GM11168 (cell line): ENCODE measurements around the gene NEDD4L.

Source experiments
- in situ Hi-C: fragments of 300-500 bp; cut with MboI; formaldehyde crosslinking; loops from one replicate; pipeline ENCODE4 v1.12.0; 2022; ENCODE audit warnings: low sequenced_read_pairs; ENCODE audit not compliant: unreplicated experiment

NEDD4L gene

DNA sequence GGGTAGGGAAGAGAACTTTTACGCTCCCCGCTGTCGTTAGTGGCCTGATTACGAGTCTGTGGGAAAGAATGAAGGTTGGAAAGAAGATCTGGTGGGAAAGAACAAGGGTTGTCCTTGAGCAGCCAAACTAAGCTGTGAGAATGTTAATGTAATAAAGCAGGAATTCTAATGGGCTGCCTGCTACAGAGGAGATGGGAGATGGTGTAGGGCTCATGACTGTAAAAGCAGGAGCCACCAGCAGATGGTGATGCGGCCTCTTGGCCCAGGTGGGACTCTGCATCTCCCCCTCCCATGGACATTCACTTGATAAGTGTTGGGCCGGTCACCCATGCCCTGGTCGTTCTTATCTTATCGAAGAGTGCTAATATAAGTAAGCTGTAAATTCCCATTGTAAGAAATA, 150.0 kb downstream of the NEDD4L start:
- in situ Hi-C loops = no loop called here

DNA sequence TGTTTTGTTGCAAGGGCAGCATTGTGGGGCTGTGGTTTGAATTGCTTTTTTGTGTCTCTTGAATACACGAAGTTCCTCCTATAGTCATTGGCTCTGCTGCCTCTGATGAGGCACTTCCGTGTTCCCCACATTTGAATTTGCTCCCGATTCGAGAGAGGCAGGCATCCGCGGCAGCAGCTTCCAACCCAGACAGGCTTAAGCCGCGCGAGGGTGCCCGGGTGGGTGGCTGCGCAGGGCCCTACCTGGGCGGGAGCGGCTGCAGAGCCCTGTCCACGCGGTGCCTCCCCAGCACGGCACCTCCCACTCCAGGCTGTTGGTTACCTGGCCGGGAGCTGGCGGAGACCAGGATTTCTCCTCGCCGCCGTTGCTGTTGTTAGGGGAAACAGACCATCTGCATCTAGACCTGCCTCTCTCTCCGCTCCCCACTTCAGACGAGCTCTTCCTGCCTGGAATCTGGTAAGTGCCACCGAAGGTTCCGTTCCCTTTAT, 151.3 kb downstream of the NEDD4L start:
- in situ Hi-C loops = no loop called here

DNA sequence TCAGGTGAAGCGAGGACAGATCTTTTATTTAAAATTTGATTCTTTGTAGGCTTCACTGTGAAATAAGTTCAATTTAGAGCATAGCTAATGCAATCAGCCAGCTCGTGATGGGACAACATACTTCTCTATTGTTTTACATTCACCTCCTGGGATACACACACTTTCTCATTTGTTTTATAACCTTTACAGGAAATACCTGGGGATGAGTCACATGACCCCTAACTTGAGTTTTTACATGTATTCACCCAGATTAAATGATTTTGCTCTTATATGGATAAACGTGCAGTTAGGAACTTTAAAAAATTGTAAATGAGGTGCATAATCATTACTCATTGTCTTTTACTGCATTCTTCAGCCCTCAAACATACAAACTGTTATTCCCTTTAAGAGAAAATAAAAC, 152.1 kb downstream of the NEDD4L start:
- in situ Hi-C loops = no loop called here

DNA sequence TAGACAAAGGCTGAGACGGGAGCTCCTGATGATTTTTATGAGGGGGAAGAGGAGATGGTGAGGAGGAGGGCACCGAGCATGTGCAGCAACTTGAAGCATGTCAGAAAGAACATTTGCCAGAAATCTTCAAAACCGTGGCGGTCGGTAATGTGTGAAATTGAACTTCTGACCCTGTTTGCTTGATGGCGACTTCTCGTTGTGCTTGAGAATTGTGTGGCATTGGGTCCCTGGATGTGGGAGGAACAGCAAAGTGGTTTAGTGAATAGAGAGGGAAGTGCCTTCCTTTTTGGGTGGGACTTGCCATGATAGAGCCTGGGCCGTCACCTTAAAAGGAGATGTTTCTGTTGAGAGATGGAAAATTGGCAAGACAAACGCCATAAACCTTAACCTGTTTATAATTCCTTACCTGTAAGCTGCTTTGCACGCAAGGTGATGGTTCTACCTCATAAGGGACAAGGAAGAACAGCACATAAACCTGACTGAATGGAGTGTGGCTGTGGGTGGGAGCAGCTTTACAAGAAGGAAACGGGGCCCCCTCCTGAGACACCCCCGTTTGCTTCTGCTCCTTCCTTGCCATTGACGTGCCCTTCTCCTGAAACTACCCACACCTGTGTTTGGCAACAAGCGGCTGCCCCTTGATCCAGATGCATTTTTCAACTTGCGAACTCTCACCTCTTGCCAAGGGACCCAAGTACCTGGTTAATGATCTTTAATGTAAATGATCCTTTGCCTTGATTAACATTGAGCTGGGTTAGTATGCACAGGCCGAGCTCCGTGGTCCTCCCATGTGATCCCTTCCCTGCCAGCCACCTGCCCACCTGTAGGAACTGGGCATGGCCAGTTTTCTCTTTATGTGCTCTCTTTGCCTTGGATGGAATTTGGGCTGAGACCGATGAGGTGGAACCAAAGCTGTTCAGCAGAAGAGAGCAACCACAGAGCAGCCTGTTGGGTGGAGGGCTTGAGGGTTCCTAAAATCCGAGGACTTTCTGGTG, 153.2 kb downstream of the NEDD4L start:
- in situ Hi-C loops = no loop called here

DNA sequence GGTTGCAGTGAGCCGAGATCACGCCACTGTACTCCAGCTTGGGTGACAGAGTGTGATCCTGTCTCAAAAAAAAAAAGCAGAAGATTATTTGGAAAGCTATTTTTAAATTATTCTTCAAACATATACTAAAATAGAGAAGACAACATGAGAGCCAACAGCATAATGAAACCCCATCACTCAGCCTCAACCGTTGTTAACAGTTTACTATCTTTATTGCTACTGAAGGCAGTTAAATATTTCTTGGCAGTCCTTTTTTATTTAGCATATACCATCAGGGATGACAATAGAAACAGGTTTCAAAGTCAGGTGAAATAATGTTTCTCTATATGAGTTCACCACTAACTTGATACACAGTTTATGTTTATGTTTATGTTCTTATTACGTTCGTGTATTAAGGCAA, 157.2 kb downstream of the NEDD4L start:
- in situ Hi-C loops = no loop called here

DNA sequence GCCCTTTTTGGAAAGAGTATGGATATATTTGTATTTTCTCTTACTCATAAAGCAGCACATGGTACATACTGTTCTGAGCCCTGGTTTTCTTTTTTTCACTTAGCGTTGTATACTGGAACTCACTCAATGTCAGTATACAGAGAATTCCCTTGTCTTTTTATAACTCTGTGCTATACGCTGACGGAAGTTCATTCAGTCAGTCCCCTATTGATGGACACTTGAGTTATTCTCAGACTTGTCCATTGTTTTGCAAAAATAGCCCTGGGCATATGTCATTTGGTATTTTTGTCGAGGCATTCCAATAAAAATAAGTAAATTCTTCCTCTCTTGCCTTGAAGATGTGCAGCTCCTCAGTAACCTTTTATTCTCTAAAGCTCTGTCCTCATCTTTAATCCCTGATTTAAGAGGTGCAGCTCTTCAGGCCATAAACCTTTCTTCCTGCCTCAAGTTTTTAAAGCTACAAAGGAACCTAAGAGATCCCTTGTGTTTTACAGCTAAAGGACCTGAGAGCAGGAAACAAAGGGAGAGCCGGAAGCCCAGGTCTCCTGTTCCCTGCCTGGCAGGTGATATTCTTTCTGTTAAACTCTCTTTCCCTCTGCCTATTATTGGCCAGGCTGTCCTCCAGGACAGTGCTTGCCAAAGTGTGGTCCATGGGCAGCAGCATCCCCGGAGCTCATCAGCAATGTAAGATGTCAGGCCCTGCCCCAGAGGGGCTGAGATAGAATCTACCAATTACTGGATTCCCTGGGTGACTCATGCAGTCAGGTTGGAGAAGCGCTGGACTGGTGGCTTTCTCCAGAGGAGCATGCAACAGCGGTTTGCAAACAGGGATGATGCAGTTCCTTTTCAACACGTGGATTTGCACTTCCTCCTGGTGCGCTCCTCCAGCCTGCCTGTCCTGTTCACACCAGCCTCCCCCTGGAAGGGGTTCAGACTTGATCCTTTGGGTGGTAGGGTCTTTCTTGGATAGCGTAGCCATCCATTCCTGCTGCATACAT, 158.0 kb downstream of the NEDD4L start:
- in situ Hi-C loops = no loop called here

DNA sequence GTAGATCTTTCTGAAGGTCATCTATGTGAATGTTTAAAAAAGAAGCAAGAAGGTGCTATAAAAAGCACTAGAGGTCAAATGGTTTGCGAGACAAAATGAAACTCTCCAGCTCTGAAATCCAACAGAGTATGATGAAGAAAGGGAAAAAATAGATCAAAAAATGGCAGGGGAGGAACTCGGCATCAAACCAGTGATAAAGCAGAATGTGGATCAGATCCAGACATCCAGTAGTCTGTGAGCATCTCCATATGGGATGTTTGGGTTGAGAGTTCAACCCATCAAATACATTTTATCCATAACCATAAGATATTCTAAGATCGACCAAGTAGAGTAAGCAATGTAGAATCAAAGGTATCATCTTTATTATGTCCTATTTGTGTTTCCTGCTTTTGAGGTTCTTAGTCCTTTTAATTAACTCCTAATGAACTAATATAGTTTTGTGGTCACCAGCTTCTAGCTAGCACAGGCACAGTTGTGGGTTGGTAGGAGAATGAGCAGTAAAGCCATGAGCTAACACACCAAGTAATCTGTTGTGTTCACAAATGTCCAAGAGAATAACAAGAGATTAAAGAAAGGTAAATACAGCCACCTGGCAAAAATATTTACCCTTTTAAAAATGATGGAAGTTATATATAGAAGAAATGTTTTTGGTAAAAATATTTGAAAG, 160.9 kb downstream of the NEDD4L start:
- in situ Hi-C loops = no loop called here

DNA sequence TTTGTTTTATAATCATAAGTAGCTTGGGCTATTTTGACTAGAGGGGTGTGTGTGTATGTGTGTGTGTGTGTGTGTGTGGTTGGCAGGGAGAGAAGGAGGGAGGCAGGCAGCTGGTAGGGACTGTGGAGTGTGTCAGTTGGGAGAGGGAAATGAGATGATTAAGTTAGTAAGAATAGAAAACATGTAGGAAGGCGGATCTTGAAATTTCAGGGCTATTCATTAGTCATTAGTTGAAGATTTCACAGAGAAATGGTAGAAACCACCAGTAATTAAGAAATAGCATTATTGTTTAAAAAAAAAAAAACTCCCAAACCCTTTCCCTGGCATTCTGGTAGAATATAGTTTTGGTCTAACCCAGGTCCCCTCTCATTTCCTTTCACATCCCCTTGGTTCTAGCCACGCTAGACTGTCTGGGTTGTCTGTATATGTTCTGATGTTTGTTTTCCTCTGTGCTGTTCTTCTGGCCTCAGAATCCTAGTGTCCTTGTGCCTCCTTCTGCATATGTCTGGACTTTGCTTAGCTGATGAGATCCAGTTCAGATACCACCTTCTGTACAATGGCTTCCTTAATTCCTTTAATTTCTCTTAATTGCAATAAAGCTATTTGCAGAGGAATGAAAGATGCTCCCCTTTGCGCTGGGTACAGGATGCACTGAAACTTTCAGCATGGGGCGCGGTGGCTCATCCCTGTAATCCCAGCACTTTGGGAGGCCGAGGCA, 161.6 kb downstream of the NEDD4L start:
- in situ Hi-C loops = no loop called here

DNA sequence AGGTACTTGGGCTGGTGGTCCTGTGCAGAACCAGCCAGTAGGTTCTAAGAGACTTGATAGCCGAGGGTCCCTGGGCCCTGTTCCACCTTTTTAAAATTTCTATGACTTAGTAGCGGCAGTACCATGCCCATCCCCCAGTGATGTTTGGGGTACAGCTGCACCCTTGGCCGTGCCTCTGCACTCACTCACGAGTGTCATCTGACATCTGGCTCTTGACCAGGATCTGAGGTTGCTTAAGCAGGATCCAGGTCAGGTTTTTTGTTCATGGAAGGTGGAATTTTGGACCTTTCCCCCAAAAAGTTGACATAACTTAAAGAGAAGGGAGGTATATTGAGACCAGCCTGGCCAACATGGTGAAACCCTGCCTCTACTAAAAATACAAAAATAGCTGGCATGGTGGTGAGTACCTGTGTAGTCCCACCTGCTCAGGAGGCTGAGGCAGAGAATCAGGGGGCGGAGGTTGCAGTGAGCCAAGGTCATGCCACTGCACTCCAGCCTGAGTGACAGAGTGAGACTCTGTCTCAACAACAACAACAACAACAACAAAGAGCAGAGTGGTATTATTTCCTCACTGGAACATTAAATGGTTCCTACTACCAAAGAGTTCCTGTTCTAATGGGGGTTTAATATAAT, 163.6 kb downstream of the NEDD4L start:
- in situ Hi-C loops = no loop called here

DNA sequence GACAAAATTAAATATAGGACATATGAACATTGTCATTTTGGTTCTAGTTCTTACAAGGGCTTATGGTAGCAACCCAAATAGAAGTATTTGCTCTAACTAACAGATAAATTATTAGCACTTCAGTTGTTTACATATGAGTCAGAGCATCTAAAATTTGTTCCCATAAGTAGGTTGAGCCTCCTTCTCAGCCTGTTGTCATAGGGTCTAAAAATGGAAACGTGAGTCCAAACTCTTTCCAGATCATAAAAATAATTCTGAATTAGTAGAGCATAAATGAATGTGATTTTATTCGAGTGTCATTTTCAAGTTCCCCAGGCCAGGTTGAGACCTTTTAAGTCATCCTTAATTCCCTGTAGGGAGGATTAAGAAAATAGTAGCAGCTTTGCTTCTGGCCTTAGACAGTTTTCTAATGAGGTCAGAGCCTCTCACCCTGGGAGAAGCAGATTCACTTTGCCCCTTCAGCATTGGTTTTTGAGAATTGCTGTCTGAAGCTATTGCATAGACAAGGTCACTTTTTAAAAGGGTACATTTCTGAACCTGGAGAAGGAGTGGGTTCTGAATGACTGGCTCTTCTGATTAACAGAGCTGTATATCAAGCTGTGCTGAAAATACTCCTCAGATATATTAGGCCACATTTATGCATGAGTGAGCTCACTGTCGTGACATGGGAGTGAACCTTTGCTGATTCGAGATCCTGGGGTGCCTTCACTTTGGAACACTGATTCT, 164.3 kb downstream of the NEDD4L start:
- in situ Hi-C loops = no loop called here

DNA sequence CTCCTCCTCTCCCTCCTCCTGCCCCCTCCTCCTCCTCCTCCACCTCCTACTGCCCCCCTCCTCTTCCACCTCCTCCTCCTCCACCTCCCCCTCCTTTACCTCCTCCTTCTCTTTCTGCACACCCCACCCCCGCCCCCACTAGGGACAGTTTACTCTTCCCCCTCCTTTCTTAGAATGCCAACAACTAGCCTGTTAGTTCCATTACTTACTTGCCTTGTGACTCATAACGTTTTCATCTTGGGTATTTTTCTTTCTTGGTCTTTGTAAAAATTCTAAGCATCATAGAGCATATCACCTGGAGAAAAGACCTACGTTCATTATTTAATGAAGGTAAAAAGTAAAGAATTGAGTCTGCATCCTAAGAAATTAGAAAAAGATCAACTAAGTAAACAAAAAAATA, 165.3 kb downstream of the NEDD4L start:
- in situ Hi-C loops = no loop called here

DNA sequence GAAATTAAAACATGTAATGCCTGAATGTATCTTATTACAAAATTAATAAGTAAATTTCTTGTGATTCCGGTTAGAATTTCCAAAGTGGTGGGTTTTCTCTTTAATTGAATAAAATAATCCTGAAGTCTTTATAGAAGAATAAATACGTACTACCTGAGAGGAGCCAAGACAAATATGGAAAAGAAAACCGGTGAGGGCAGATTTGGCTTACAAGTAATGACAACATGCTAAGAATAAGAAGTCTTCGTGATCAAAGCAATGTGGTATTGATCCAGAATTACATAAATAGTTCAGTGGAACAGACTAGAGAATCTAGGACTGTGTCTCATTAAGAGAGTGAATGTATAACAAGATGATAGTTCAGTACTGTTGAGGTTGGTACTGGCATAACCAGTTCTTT, 167.5 kb downstream of the NEDD4L start:
- in situ Hi-C loops = no loop called here

DNA sequence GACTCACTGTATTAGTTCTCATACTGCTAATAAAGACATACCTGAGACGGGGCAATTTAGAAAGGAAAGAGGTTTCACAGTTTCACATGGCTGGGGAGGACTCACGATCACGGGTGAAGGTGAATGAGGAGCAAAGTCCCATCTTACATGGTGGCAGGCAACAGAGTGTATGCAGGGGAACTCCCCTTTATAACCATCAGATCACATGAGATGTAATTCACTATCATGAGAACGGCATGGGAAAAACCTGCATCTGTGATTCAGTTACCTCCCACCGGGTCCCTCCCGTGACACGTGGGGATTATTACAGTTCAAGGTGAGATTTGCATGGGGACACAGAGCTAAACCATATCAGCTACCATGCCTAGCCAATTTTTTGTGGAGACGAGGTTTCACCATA, 168.2 kb downstream of the NEDD4L start:
- in situ Hi-C loops = no loop called here

DNA sequence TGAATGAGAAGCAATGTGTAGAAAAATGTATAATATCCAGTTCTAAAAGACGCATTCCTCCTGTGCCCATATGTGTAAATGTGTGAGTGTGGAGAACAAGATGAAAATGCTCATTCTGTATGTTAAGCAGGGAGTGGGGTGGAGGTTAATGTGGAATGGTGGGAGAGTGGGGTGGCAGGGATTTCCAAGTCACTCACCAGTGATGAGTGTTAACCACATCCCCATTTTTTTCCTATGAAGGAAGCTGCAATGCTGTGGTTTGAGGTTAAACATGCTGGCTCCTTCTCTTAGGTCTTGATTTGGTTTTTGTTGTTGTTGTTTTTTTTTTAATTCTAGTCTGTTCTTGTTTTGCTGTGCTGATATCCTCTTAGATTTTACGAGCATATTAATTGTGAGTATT, 169.4 kb downstream of the NEDD4L start:
- in situ Hi-C loops = no loop called here

DNA sequence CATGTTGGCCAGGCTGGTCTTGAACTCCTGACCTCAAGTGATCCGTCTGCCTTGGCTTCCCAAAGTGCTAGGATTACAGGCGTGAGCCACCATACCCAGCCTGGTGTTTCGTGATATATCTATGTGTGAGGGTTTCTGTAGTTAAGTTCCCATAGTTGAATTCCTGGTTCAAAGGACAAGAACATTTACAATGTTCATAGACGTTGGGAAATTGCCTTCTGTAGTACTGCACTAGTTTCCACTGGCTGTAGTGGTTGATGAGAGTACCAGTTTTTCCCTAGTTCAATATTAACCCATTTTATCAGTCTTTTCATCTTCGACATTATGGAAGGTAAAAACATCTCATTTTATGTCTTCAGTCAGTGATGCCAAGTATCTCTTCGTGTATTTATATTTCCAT, 171.0 kb downstream of the NEDD4L start:
- in situ Hi-C loops = no loop called here

DNA sequence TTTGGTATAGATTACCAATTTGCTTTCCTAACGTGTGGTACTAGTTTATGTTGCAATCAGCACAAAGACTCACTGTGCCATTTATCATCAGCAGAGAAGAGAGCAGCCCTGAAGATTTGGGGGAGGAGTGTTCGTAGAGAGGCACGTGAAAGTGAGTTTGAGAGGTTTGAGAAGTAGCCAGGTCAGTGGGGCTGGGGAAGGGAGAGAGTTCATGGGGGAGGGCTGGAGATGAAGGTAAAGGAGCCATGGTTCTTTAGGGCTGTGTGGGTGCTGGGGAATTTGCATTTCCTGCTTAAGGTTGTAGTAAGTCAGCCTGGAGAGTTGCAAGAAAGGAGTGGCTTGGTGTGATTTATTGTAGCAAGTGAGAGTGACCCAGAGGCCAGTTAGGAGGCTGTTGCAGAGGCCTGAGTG, 172.1 kb downstream of the NEDD4L start:
- in situ Hi-C loops = no loop called here

DNA sequence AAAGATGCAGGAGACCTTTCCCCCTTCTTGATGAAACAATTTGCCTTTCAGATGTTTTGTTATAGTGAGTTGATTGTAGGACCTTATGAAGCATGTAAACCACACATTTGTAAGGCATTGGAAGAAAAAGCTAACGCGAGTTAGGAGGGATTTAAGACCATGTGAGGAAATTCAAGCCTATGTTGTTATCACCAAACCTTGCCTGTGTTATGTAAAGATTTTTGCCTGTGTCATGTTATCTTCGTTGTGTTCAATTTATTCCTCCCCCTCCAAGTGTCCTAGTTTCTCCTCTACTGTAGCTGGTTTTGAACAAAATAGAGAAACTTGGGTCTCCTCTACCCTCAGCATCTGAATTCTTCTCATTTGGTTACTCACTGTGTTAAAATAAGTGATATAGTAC, 173.0 kb downstream of the NEDD4L start:
- in situ Hi-C loops = no loop called here

DNA sequence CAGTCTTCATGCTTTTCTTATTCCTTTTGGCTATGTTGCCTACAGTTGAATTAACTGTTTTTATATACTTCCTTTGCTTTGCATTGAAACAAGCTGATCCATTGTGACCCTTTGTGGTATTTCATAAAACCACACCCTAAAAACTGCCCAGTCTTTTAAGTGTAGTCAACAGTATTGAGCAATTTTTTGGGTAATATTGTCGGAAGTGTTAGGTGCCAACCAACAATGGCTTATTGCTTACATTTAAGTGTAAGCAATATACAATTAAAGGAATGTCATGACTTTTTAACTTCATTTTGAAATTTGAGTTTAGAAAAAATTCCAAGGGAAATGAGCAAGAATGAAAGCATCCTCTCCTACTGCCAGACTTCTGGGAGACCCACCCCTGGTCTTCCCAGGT, 174.1 kb downstream of the NEDD4L start:
- in situ Hi-C loops = no loop called here
